Astrocyte (in vitro differentiated cells and primary cell): ENCODE measurements around the gene MEGF8. TPM values are rescaled to one million over a fixed set of nuclear protein-coding genes. Genes with fewer than 3 reads are reported as not detected.

Experiments
- DNase-seq: peaks from one replicate; pipeline ENCODE4 v3.0.0-alpha.2; 2010; ENCODE audit warnings: low read depth
- FAIRE-seq: peaks from 2 replicates; lab custom pipeline; 2011; peaks lifted over from hg19 to GRCh38; lab: Jason Lieb, UNC
- H2AFZ ChIP-seq: 2 replicates; pipeline ENCODE4 v1.6.0; 2012; ENCODE audit warnings: low read depth, low read length, inconsistent platforms
- H3K27ac ChIP-seq: 2 replicates; pipeline ENCODE4 v1.5.1; 2011; ENCODE audit warnings: low read depth, low read length, inconsistent platforms
- H3K27me3 ChIP-seq: 2 replicates; pipeline ENCODE4 v1.6.0; 2011; ENCODE audit warnings: low read length, inconsistent platforms; ENCODE audit not compliant: insufficient read depth
- H3K36me3 ChIP-seq: 2 replicates; pipeline ENCODE4 v1.5.1; 2011; ENCODE audit warnings: low read length, inconsistent platforms; ENCODE audit not compliant: insufficient read depth
- H3K4me1 ChIP-seq: 2 replicates; pipeline ENCODE4 v1.5.1; 2011; ENCODE audit warnings: low read length, inconsistent platforms; ENCODE audit not compliant: insufficient read depth
- H3K4me2 ChIP-seq: 2 replicates; pipeline ENCODE4 v1.6.0; 2012; ENCODE audit warnings: low read length, inconsistent platforms
- H3K4me3 ChIP-seq: 2 replicates; pipeline ENCODE4 v1.5.1; 2011; ENCODE audit warnings: low read depth, mild to moderate bottlenecking, low read length, inconsistent platforms; ENCODE audit not compliant: insufficient read depth
- H3K79me2 ChIP-seq: 2 replicates; pipeline ENCODE4 v1.6.0; 2012; ENCODE audit warnings: mild to moderate bottlenecking, low read length, inconsistent platforms; ENCODE audit not compliant: insufficient read depth
- H3K9ac ChIP-seq: 2 replicates; pipeline ENCODE4 v1.6.0; 2012; ENCODE audit warnings: mild to moderate bottlenecking, low read length, inconsistent platforms
- H3K9me3 ChIP-seq: 2 replicates; pipeline ENCODE4 v1.5.1; 2012; ENCODE audit warnings: low read depth, mild to moderate bottlenecking, low read length, inconsistent platforms; ENCODE audit not compliant: insufficient read depth
- H4K20me1 ChIP-seq: 2 replicates; pipeline ENCODE4 v1.6.0; 2012; ENCODE audit warnings: low read length, inconsistent platforms; ENCODE audit not compliant: insufficient read depth
- H3K27ac Mint-ChIP-seq: one replicate; pipeline ENCODE4 v1.8.0; 2021; ENCODE audit warnings: mild to moderate bottlenecking, mixed read lengths; ENCODE audit not compliant: unreplicated experiment
- H3K27me3 Mint-ChIP-seq: one replicate; pipeline ENCODE4 v1.8.0; 2021; ENCODE audit warnings: low read depth, mixed read lengths; ENCODE audit not compliant: unreplicated experiment
- H3K36me3 Mint-ChIP-seq: one replicate; pipeline ENCODE4 v1.8.0; 2021; ENCODE audit warnings: low read depth, mixed read lengths; ENCODE audit not compliant: unreplicated experiment
- H3K4me1 Mint-ChIP-seq: one replicate; pipeline ENCODE4 v1.8.0; 2021; ENCODE audit warnings: low read depth, mixed read lengths; ENCODE audit not compliant: unreplicated experiment
- H3K4me3 Mint-ChIP-seq: one replicate; pipeline ENCODE4 v1.8.0; 2021; ENCODE audit warnings: mild to moderate bottlenecking, moderate library complexity, mixed read lengths; ENCODE audit not compliant: unreplicated experiment
- H3K9me3 Mint-ChIP-seq: one replicate; pipeline ENCODE4 v1.8.0; 2021; ENCODE audit warnings: mild to moderate bottlenecking, mixed read lengths; ENCODE audit not compliant: unreplicated experiment
- CTCF ChIP-seq: IDR thresholded peaks from 2 replicates; pipeline ENCODE4 v1.5.1; 2011; ENCODE audit warnings: low read depth, mild to moderate bottlenecking, inconsistent platforms, low read length, moderate library complexity; ENCODE audit not compliant: insufficient read depth
- EZH2 ChIP-seq: IDR thresholded peaks from 2 replicates; pipeline ENCODE4 v1.6.1; 2012; ENCODE audit warnings: mild to moderate bottlenecking, low read length, inconsistent platforms; ENCODE audit not compliant: insufficient read depth
- total RNA-seq: library from RNA; stranded (reverse); gene quantifications from 2 replicates; pipeline ENCODE4 v1.2.1, GENCODE V29; 2021

The MEGF8 gene
- total RNA-seq, 1 donor from 2014 or later = 42.0 TPM

DNA sequence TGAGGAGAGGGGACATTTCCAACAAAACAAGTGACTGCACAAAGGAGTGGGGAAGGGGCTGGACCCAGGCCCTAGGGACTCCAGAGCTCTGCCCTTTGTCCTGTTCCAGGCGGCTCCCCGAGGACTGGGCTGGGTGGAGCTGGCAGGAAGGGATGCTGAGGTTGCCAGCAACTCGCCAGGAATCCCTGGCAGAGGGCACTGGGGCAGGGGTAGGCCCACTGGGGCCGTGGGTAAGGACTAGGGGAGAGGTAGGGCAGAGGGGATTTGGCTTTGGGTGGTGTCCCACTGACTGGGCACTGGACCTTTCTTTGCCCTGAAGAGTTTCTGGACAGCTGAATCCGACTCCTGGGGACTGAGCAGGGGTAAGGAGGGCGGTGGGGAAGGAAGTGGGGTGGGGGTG, 93.9 kb downstream of the MEGF8 start:
- Histone ChIP-seq H3K4me3 (no peak overlapping the region), H3K79me2 (no peaks in the 10 kb centered on the region), H3K4me2 (no peak overlapping the region), H3K9ac (no peak overlapping the region), H3K36me3 (no peaks in the 10 kb centered on the region), H2AFZ (no peak overlapping the region), H3K27ac (no peak overlapping the region), H4K20me1 (no peaks in the 10 kb centered on the region), H3K4me1 (peaks cover 10% of the 10 kb centered on the region), H3K9me3 (peaks cover 3% of the 10 kb centered on the region), H3K27me3 (no peaks in the 10 kb centered on the region)
- H3K27me3 Mint-ChIP-seq = peaks cover 23% of the 10 kb centered on the region
- TF ChIP-seq CTCF = no peak
- no peak for TF ChIP-seq EZH2
- no peak overlapping the region for H3K27ac Mint-ChIP-seq
- no peaks in the 10 kb centered on the region for H3K36me3 Mint-ChIP-seq
- H3K4me1 Mint-ChIP-seq = peaks cover 3% of the 10 kb centered on the region
- no peaks in the 10 kb centered on the region for H3K9me3 Mint-ChIP-seq
- DNase-seq = no peak
- FAIRE-seq = no peak
- no peak overlapping the region for H3K4me3 Mint-ChIP-seq

GRCh38 chr19:42420055-42420544, 94.7 kb downstream of the MEGF8 start:
- no peak overlapping the region for H2AFZ ChIP-seq
- H3K79me2 ChIP-seq = no peaks in the 10 kb centered on the region
- Mint-ChIP-seq H3K4me3 (no peak overlapping the region), H3K9me3 (no peaks in the 10 kb centered on the region), H3K27ac (no peak overlapping the region), H3K4me1 (peaks cover 3% of the 10 kb centered on the region), H3K36me3 (no peaks in the 10 kb centered on the region), H3K27me3 (peaks cover 24% of the 10 kb centered on the region)
- no peaks in the 10 kb centered on the region for H3K27me3 ChIP-seq
- H3K4me2 ChIP-seq = no peak overlapping the region
- H3K9me3 ChIP-seq = peaks cover 6% of the 10 kb centered on the region
- no peak overlapping the region for H3K27ac ChIP-seq
- H3K4me1 ChIP-seq = peaks cover 10% of the 10 kb centered on the region
- no peak overlapping the region for H3K9ac ChIP-seq
- no peak for FAIRE-seq
- no peaks in the 10 kb centered on the region for H4K20me1 ChIP-seq
- DNase-seq = peak; percentile 18
- TF ChIP-seq CTCF = peak; percentile 43
- no peak for TF ChIP-seq EZH2
- H3K4me3 ChIP-seq = no peak overlapping the region
- no peaks in the 10 kb centered on the region for H3K36me3 ChIP-seq

- no peak overlapping the region for H3K4me2 ChIP-seq
- H3K9me3 ChIP-seq = peaks cover 6% of the 10 kb centered on the region
- DNase-seq (no peak), FAIRE-seq (no peak)
- Mint-ChIP-seq H3K36me3 (peaks cover under 1% of the 10 kb centered on the region), H3K4me1 (peaks cover 3% of the 10 kb centered on the region), H3K27me3 (peaks cover 24% of the 10 kb centered on the region), H3K9me3 (no peaks in the 10 kb centered on the region), H3K27ac (no peak overlapping the region), H3K4me3 (no peak overlapping the region)
- peaks cover 10% of the 10 kb centered on the region for H3K4me1 ChIP-seq
- H2AFZ ChIP-seq = no peak overlapping the region
- no peaks in the 10 kb centered on the region for H3K79me2 ChIP-seq
- no peaks in the 10 kb centered on the region for H3K27me3 ChIP-seq
- no peaks in the 10 kb centered on the region for H3K36me3 ChIP-seq
- no peak overlapping the region for H3K27ac ChIP-seq
- no peaks in the 10 kb centered on the region for H4K20me1 ChIP-seq
- H3K9ac ChIP-seq = no peak overlapping the region
- H3K4me3 ChIP-seq = no peak overlapping the region
- no peak for TF ChIP-seq CTCF
- TF ChIP-seq EZH2 = no peak
Observed at GRCh38 chr19:42421101-42421500, 95.7 kb downstream of the MEGF8 start.
